Loucy (cell line): ENCODE results near the gene BICD1.

ENCODE experiments used
- CTCF ChIP-seq: fragments of 200-600 bp; sonication (generic); conservative IDR thresholded peaks from 2 replicates; pipeline ENCODE4 v1.5.1; 2014; ENCODE audit warnings: mild to moderate bottlenecking, antibody characterized with exemption, low read length
- EZH2phosphoT487 ChIP-seq: fragments of 200-600 bp; IDR thresholded peaks from 2 replicates; pipeline ENCODE4 v1.6.1; 2018; ENCODE audit warnings: antibody characterized with exemption, mild to moderate bottlenecking, moderate library complexity, borderline replicate concordance

DNA sequence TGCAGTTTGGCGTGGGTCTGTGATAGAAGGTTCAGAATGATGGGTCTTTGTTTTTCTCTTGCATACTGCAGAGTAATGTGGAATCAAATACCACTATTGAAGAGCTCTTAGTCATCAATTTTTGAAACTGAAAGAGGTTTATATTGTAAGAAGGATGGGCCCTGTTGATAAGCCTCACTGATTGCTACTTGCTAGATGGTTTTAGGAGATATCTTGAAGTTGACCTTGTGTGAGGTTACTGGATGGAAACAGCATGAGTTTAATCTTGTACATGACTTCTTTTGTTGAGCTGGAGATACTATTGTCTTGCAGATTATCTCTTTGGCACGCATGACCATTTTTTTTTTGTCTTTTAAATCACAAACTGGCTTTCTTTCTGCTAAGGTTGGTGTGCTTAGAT, 13.8 kb downstream of the BICD1 start:
- TF ChIP-seq CTCF (no peak), EZH2phosphoT487 (no peak)
